NCI-H2196 (cell line): ENCODE data around the gene PIK3R1.
"Not testable (repeated sequence)": the region's sequence is repeated elsewhere in the genome, so short reads cannot be mapped to it uniquely, and the experiment has no call there.

Source experiments
- DNase-seq: peaks from one replicate; lab custom pipeline; 2025; ENCODE audit not compliant: unreplicated experiment; lab: John Stamatoyannopoulos, UW

PIK3R1 gene

DNA sequence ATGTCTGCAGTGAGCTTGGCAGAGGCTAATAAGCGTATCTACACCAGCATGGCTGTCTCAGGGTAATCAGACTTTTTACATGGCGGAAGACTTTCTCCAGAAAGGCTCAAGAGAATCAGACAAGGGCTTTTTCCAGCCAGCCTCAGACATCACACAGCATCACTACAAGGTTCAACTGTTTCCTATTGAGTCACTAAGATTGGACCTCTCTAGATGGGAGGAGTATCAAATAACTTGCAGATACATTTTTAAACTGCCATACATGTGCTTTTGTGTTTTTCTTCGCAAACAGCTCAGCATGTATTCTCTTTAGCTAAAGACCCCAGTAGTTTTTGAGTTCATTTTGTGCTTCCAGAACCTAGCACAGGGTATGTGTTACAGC lies 22.9 kb upstream of the PIK3R1 start:
- no peak for DNase-seq

GRCh38 chr5:68193481-68194036 lies 22.0 kb upstream of the PIK3R1 start:
- no peak for DNase-seq

DNA sequence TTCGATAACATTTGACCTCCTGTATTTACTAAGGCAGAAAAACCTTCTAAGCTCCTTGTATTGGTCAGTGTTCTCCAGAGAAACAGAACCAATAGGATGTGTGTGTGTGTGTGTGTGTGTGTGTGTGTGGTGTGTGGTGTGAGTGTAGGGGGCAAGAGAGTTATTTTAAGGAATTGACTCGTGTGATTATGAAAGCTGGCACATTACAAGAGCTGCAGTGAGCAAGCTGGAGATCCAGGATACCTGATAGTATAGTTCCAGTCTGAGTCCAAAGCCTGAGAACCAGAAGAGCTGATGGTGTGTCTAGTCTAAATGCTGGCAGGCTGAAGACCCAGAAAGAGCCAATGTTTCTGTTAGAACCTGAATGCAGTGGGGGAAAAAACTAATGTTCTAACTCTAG lies 21.2 kb upstream of the PIK3R1 start:
- DNase-seq, result no peak

GRCh38 chr5:68195137-68195536 lies 20.4 kb upstream of the PIK3R1 start:
- DNase-seq, result no peak

GRCh38 chr5:68196876-68197275 lies 18.7 kb upstream of the PIK3R1 start:
- DNase-seq, result no peak

DNA sequence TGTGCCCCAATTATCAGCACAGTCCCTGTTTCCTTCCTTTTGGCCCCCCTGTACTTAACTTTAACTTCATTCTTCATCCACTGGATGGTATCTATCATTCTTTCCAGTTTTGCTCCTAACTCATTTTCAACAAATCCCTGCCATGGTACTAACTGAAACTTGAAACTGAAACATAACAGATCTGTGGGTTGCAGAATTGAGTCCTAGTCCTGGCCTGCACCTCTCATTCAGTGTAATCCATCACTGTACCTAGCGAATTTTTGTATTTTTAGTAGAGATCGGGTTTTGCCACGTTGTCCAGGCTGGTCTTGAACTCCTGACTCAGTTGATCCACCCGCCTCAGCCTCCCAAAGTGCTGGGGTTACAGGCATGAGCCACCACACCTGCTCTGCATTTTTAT lies 15.3 kb upstream of the PIK3R1 start:
- DNase-seq, result no peak

GRCh38 chr5:68210654-68211053 lies 4.9 kb upstream of the PIK3R1 start:
- not testable (repeated sequence) for DNase-seq

GRCh38 chr5:68214482-68215207 lies 911 bp upstream of the PIK3R1 start:
- DNase-seq, result no peak

DNA sequence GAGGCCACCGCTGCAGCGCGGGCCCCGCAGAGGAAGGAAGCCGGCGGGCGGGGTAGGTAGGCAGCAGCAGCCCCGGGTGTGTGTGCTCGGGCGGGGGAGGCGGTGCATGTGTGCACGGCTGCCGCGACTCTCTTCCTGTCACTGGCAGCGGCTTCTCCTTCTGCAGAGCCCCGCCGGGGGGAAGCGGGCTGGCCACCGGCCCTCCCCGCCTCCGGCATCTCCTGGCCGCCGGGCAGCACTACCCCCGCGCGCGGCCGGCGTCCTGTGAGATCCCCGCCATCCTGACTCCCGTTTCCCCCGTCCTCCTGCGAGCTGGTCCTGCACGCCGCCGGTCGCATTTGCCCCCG lies 315 bp downstream of the PIK3R1 start:
- no peak for DNase-seq

- DNase-seq, result no peak
Measured at GRCh38 chr5:68216245-68217046, 890 bp downstream of the PIK3R1 start.

- no peak for DNase-seq
Measured at GRCh38 chr5:68217047-68217355, 1.4 kb downstream of the PIK3R1 start.

- no peak for DNase-seq
Measured at GRCh38 chr5:68217528-68217927, 2.0 kb downstream of the PIK3R1 start.

- no peak for DNase-seq
Measured at GRCh38 chr5:68219161-68219816, 3.7 kb downstream of the PIK3R1 start.

GRCh38 chr5:68220260-68220659 lies 4.7 kb downstream of the PIK3R1 start:
- no peak for DNase-seq

- no peak for DNase-seq
Measured at GRCh38 chr5:68220914-68221313, 5.4 kb downstream of the PIK3R1 start.

- DNase-seq, result no peak
Measured at GRCh38 chr5:68221488-68221887, 5.9 kb downstream of the PIK3R1 start.

- no peak for DNase-seq
Measured at GRCh38 chr5:68222310-68222709, 6.8 kb downstream of the PIK3R1 start.

GRCh38 chr5:68222824-68223354 lies 7.3 kb downstream of the PIK3R1 start:
- DNase-seq, result no peak

DNA sequence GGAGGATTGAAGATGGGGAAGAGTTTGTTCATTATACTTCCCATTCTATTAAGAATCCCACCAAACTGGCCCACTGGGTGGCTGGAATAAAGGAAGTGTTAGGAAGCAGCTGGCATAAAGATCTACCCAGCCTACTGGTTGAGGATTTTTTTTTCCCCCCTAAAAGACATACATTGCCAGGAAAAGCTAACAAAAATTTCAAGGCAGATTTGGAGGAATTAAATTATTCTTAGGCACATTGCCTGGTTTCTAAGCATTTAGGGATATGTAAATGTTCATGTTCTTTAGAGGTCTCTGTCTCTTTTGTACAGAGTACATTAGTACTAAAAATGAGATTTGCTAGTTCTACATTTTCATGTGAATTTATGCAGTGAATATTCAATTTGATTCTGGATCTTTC lies 8.3 kb downstream of the PIK3R1 start:
- no peak for DNase-seq

DNA sequence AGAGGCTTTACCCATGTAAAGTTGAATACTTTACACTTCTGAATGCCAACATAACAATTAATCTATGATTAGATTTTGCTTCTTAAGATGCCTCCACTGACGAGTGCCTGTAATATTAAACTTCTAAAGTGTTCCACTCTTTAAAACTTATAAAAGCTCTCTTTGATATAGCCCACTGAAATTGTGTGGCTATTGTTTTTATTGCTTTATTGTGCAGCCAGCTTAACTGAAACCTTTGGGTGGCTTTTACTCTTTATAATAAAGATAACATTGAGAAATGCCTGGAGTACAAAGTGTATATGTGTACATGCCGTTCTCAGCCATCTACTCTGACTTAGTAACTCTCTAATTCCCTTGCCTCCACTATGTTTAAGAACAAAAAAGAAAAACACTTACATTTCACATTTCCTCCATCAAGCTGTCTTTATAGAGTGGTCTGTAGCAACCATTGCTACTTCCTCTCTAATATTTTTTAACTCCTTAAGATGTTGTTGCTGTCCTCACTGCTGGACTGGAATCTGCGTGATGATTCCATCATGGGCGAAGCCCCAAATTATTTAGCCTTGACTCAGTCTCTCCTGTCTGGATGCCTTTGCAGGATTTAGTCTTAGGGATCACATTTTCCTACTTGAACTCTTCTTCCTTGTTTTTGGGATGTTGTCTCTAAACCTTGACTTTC lies 9.1 kb downstream of the PIK3R1 start:
- DNase-seq, result no peak

GRCh38 chr5:68225188-68225910 lies 9.8 kb downstream of the PIK3R1 start:
- DNase-seq, result no peak
